Transverse colon (tissue), 4 donors: ENCODE measurements around the gene PEX10.

ENCODE experiments used
- POLR2A ChIP-seq: fragments of 450-650 bp; IDR thresholded peaks from one replicate; pipeline ENCODE4 v1.6.1; 2016; ENCODE audit warnings: antibody characterized with exemption, mild to moderate bottlenecking, moderate library complexity
- POLR2AphosphoS5 ChIP-seq, 3 donors: sonication (generic); formaldehyde crosslinking; IDR thresholded peaks; one replicate each; pipeline ENCODE4 v1.6.1; 2016; ENCODE audit warnings: antibody characterized with exemption in 3 of 3
- TF ChIP-seq, protein P1 (sequence below), 5 experiments: fragments of 200-600 bp in 3 of 5; fragments of 450-650 bp in 2 of 5; sonication (generic) in 3 of 5; IDR thresholded peaks; 1 replicate in 2 of 5; 2 replicates in 3 of 5; pipeline ENCODE4 v1.5.1; 2016 to 2017; ENCODE audit warnings: antibody characterized with exemption in 5 of 5, inconsistent platforms in 3 of 5, mild to moderate bottlenecking in 2 of 5, moderate library complexity in 1 of 5

DNA sequence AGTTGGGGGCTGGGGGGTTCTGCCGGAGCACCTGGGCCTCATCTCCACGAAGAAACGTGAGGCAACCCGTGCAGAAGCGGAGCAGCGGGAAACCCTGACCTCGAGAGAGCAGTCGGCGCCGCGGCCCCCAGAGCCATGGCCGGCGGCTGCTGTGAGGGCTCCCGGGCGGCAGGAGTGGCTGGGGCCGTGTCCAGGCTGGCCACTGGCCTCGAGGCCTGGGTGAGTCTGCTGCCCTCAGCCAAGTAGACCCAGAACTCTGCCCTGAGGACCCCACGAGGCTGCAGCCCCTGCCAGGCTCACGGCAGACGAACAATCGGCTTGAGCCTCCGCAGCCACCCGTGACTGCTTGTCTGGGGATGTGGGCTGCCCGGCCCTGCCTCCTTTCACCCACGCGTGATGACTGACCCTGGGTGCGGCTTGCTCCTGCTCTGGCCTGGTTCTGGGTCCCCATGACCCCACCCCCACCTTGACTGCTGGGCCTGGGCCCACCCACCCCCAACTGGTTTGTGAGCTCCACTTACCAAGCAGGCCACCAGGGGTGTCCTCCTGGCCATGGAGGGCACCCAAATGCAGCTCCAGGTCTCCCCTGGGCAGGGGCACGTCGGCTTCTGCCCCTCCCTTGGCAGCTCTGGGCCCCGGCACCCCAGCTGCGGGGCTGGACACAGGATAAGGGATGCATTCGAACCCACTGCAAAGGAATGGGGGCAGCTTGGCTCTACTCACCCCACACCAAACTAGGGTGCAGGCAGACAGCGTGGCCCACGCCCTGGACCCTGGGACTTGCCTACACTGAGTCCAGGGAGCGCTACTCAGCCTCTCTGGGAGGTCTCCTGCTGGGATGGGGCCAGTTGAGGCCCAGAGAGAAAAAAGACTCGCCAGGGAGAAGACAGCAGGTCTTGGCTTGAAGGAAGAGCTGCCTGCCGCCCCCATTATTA lies 55.2 kb downstream of the PEX10 start:
- TF ChIP-seq, protein P1, sequence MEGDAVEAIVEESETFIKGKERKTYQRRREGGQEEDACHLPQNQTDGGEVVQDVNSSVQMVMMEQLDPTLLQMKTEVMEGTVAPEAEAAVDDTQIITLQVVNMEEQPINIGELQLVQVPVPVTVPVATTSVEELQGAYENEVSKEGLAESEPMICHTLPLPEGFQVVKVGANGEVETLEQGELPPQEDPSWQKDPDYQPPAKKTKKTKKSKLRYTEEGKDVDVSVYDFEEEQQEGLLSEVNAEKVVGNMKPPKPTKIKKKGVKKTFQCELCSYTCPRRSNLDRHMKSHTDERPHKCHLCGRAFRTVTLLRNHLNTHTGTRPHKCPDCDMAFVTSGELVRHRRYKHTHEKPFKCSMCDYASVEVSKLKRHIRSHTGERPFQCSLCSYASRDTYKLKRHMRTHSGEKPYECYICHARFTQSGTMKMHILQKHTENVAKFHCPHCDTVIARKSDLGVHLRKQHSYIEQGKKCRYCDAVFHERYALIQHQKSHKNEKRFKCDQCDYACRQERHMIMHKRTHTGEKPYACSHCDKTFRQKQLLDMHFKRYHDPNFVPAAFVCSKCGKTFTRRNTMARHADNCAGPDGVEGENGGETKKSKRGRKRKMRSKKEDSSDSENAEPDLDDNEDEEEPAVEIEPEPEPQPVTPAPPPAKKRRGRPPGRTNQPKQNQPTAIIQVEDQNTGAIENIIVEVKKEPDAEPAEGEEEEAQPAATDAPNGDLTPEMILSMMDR (IDR thresholded peaks at IDR 0.05) = no peak
- no peak for TF ChIP-seq POLR2A
- TF ChIP-seq POLR2AphosphoS5 (IDR thresholded peaks at IDR 0.05) = no peak
